Nephron progenitor cell (in vitro differentiated cells): Measurements from ENCODE around the gene SLC8A1.

Experiments
- DNase-seq: peaks from one replicate; pipeline ENCODE4 v3.0.0; 2021
- H3K27ac Mint-ChIP-seq: 2 replicates; pipeline ENCODE4 v1.8.0; 2021; ENCODE audit warnings: mild to moderate bottlenecking, moderate library complexity, mixed read lengths
- H3K27me3 Mint-ChIP-seq: 2 replicates; pipeline ENCODE4 v1.8.0; 2021; ENCODE audit warnings: mild to moderate bottlenecking, low read depth, mixed read lengths; ENCODE audit not compliant: poor library complexity
- H3K36me3 Mint-ChIP-seq: 2 replicates; pipeline ENCODE4 v1.8.0; 2021; ENCODE audit warnings: low read depth, mixed read lengths
- H3K4me1 Mint-ChIP-seq: 2 replicates; pipeline ENCODE4 v1.8.0; 2021; ENCODE audit warnings: mixed read lengths
- H3K4me3 Mint-ChIP-seq: 2 replicates; pipeline ENCODE4 v1.8.0; 2021; ENCODE audit warnings: mild to moderate bottlenecking, moderate library complexity, mixed read lengths
- H3K9me3 Mint-ChIP-seq: 2 replicates; pipeline ENCODE4 v1.8.0; 2021; ENCODE audit warnings: mild to moderate bottlenecking, moderate library complexity, mixed read lengths
- CTCF ChIP-seq: fragments of 200-600 bp; sonication (generic); IDR thresholded peaks from 2 replicates; pipeline ENCODE4 v1.5.0; 2021; ENCODE audit warnings: antibody characterized with exemption

The SLC8A1 gene

GRCh38 chr2:40147360-40147759 is 304.5 kb downstream of the SLC8A1 start:
- no peak for TF ChIP-seq CTCF
- Mint-ChIP-seq H3K27ac (no peak overlapping the region), H3K4me3 (no peak overlapping the region), H3K27me3 (peaks cover 3% of the 10 kb centered on the region), H3K9me3 (no peaks in the 10 kb centered on the region), H3K4me1 (no peaks in the 10 kb centered on the region), H3K36me3 (no peaks in the 10 kb centered on the region)
- DNase-seq: no peak

DNA sequence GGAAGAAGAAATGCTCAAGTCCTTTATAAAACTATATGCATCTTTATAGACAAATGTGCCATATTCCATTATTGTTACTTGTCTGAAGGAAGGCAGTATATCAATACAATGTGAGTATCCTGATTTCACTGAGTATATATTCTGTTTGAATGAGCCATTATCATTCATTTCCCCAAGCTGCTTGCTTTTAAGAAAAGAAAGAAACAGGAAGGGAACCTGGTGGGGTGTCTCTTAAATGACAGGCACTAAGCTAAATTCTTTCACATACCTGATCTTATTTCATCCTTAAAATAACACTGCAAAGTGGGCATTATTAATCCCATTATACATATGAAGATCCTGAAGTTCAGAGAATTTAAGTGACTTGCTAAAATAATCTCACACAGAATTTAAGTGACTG is 307.9 kb downstream of the SLC8A1 start:
- Mint-ChIP-seq H3K27me3 (peaks cover 3% of the 10 kb centered on the region), H3K27ac (no peak overlapping the region), H3K36me3 (no peaks in the 10 kb centered on the region), H3K9me3 (no peaks in the 10 kb centered on the region), H3K4me3 (no peak overlapping the region), H3K4me1 (peaks cover 7% of the 10 kb centered on the region)
- no peak for DNase-seq
- no peak for TF ChIP-seq CTCF

DNA sequence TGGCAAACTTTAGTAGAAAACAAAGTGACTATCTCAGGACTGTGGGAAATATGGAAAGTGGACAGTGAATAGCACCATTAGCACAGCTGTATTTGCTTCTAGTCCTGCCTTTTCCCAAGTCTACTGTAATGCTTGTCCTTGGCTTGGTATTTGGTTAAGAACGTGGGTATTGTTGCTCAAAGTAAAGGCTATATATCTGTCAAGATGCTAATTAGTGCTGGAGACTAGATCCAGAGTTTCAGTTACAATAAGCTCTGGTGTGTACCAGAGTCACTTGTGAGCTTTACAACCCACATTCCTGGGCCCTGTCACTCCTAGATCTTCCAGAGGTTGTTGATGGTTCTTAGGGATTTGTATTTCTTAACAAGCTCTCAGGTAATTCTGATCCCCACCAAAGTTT is 313.6 kb downstream of the SLC8A1 start:
- Mint-ChIP-seq H3K4me3 (no peak overlapping the region), H3K4me1 (peaks cover 19% of the 10 kb centered on the region), H3K36me3 (no peaks in the 10 kb centered on the region), H3K27me3 (no peaks in the 10 kb centered on the region), H3K27ac (no peak overlapping the region), H3K9me3 (no peaks in the 10 kb centered on the region)
- DNase-seq: no peak
- no peak for TF ChIP-seq CTCF

GRCh38 chr2:40131081-40131704 is 320.7 kb downstream of the SLC8A1 start:
- H3K4me3 Mint-ChIP-seq: no peak overlapping the region
- no peak for DNase-seq
- no peaks in the 10 kb centered on the region for H3K27me3 Mint-ChIP-seq
- no peaks in the 10 kb centered on the region for H3K36me3 Mint-ChIP-seq
- H3K9me3 Mint-ChIP-seq: no peaks in the 10 kb centered on the region
- peaks cover 7% of the 10 kb centered on the region for H3K4me1 Mint-ChIP-seq
- H3K27ac Mint-ChIP-seq: no peak overlapping the region
- TF ChIP-seq CTCF: no peak

DNA sequence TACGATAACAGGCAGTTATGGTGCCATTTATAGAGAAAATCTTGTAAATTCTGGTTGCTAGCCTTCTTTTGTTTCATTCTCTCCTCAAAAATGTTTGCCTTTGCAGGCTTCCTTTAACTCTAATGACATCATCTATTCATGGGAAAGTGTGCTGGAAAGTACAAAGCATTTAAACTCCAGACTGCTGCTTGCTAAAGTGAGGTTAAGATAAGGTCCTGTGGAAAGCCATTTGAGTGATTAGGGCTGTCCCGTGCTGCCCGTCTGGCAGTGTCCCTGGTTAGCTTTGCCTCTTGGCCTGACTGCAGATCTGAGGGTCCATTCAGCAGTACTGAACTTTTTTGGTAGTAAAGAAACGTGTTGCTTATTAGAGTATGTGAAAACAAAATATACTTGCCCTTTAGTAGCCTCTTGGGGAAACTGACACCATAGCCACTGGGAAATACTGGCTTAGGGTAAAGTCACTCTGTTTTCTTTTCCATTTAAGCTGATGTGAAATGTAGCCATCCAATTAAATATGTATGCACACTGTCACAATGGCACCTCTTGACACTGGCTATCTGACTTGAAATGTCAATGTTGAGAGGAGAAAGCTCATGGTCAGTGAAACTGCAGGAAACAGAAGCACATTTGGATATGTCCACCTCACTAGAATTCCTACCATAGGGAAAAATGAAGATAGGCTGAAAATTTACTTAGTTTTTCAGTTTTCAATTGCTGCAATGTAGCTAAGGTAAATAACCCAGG is 321.5 kb downstream of the SLC8A1 start:
- TF ChIP-seq CTCF: no peak
- peaks cover 7% of the 10 kb centered on the region for H3K4me1 Mint-ChIP-seq
- H3K27ac Mint-ChIP-seq: no peak overlapping the region
- H3K36me3 Mint-ChIP-seq: no peaks in the 10 kb centered on the region
- H3K27me3 Mint-ChIP-seq: no peaks in the 10 kb centered on the region
- H3K4me3 Mint-ChIP-seq: no peak overlapping the region
- no peaks in the 10 kb centered on the region for H3K9me3 Mint-ChIP-seq
- DNase-seq: no peak

GRCh38 chr2:40129725-40130124 is 322.2 kb downstream of the SLC8A1 start:
- no peaks in the 10 kb centered on the region for H3K9me3 Mint-ChIP-seq
- DNase-seq: no peak
- no peaks in the 10 kb centered on the region for H3K36me3 Mint-ChIP-seq
- no peak overlapping the region for H3K4me3 Mint-ChIP-seq
- H3K4me1 Mint-ChIP-seq: peaks cover 7% of the 10 kb centered on the region
- H3K27ac Mint-ChIP-seq: no peak overlapping the region
- no peaks in the 10 kb centered on the region for H3K27me3 Mint-ChIP-seq
- TF ChIP-seq CTCF: no peak
